Measurements from ENCODE around the gene NFKBIL1.
"Not testable (repeated sequence)": the region's sequence is repeated elsewhere in the genome, so short reads cannot be mapped to it uniquely, and the experiment has no call there.

Gene NFKBIL1

DNA sequence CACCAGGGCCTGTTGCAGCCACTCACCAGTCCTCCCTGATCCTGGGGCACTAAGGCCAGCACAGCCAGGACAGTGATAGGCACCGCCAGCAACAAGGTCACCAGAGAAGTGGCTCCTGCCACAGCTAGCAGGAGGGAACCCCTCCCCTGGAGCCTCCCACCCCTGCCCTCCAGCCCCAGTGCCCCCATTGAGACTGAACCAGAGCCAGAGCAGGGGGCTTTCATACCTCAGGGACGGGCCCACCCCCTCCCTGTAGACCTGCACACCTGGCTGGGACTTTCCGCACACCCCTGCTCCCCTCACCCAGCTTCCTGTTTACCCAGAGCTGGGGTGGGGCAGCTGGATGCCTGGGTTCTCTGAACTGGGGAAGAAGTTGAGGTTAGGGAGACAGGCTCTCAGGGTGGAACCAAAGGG, 34.8 kb downstream of the NFKBIL1 start, which contains the start of gene LTB:
TSS of gene LTB (minus strand) at position 195 of the 414 bp plus-strand sequence. CDS start at position 188, 7 bp downstream.
- peak; percentile 83 for DNase-seq

DNA sequence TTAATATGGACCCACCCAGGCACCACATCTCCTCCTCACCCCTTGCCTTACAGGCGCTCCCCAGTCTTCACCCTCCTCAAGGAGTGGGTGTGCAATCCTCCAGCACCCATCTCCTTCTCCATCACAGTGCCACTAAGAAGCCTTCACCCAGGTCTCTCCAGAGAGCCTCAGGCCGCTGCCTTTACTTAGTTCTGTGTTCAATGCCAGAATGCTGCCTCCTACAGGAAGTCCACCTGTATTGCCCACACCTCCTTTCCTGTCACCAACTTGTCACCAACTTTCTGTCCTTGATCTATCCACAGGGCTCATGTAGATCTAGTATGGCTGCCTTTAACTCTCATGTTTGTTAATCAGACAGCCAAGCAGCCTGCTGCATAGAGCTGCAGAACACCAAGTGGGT, 38.1 kb downstream of the NFKBIL1 start:
- peak; percentile 74 for DNase-seq

DNA sequence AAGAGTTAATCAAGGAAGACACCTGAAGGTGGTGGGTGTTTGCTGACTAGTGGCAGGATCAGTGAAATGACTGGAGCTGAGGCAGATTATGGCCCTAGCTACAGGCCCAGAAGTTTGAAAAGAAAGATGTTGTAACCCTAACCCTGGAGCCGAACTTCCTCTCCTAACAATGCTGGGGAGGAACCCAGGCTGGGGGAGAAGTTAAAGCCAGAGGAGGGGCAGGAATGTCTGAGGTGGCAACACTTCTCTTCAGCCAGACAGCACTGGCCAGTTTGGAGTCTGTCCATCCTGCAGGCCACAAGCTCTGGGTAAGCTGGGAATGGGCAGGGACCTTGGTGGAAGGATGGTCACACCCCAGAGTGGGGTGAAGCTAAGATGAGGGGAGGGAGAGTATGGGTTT, 38.6 kb downstream of the NFKBIL1 start, which contains the start of gene LST1:
TSS of gene LST1 (plus strand) at position 270 of the 400 bp plus-strand sequence. CDS start 1,023 bp downstream, outside the sequence.
- no peak for DNase-seq

DNA sequence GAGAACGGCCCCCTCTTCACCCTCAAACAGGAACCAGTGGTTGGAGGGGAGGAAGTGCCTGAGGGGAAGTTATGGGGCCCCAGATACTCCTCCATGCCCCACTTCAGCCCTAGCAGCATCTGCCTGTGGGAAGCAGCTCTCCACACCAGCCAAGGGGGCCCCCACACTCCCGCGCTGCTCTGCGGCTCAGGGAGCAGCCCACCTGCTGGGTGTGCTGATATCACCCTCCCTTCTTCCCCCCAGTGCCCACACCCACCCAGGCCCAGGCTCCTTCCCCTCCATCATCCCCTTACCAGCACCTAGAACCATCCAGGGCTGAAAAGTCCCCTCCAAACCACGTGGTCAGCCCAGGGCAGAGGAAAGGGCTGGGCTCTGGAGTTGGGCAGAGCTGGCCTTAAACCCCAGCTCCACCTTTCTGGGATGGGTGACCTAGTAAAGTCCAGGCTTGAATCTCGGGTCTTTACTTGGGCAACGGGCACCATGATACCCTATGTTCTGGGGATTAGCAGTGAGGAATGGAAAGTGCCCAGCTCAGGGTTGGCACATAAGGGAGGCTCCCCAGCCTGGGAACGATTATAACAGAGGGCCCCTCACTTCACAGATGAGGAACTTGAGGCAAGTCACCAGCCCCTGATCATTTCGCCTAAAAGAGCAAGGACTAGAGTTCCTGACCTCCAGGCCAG, 39.3 kb downstream of the NFKBIL1 start:
- peak; percentile 57 for DNase-seq

DNA sequence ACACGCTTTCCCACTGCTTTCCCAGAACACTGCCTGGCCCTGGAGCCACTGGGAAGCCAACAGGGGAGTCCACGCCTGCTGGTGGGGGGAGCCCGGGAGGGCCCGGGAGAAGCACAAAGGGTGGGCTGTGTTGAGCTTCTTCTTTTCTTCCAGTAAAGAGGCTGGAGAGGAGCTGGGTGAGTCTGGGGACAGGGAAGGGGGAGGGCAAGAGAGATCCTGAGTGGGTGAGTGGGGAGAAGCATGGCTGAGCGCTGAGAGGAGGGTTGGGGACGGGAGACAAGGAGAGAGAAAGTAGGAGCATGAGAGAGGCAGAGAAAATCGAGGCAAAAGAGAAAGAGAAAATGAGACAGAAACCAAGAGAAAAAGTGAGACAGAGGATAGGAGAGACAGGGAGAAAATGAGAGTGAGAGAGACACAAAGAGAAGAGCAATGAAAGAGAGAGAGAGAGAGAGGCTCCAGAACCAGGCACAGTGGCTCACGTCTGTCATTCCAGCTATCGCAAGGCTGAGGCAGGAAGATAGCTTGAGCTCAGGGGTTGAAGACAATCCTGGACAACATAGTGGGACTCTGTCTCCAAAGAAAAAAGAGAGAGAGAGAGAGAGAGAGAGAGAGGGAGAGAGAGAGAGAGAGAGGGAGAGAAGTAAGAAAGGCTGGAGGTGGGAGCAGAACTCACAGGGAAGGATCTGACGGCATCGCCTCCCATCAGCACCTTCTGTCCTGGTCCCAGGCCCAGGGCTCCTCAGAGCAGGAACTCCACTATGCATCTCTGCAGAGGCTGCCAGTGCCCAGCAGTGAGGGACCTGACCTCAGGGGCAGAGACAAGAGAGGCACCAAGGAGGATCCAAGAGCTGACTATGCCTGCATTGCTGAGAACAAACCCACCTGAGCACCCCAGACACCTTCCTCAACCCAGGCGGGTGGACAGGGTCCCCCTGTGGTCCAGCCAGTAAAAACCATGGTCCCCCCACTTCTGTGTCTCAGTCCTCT, 40.7 kb downstream of the NFKBIL1 start:
- DNase-seq, result no peak

DNA sequence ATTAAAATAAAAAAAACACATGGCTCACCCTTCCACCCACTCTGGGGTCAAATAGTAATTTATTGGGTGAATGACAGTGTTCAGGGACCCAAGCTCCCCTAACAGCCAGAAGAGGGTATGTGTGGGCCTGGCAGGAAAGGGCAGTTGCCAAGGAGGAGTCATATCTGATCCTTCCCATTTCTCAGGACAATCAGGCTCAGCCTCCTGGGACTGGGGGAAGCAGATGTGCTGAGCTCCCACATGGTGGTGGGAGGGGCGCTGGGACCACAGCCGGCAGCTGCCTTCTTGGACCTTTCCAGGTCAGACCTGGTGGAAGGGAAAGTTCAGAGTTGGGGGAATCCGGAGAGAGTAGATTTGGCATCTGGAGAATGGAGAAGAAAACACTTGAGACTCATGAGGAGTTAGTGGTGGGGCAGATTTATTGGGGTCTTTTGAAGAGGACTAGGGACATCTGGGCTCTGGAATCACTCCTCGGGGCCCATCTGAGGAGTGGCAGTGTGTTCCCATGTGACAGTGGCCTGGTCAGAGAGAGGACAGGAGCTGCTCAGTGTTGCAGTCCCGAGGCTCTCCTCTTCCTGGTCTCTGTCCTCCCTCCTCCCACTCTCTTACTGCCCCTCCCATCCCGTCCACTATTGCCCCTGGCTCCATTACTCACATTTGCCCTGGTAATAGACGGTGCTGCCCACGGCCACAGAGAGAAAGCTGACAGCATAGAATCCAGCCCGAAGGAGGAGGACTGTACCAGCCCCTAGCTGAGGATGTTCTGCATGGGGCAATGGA, 41.7 kb downstream of the NFKBIL1 start:
- DNase-seq, result no peak

DNA sequence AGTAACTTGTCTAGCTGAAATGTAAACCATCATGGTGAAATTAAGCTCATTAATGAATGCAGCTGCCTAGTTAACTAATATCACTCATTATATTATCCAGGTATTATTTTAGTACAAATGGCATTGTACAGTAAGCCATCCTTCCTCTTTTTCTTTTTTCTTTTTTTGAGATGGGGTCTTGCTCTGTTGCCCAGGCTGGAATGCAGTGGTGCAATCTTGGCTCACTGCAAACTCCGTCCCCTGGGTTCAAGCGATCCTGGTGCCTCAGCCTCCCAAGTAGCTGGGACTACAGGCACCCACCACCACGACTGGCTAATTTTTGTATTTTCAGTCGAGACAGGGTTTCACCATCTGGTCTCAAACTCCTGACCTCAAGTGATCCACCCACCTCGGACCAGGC, 43.3 kb downstream of the NFKBIL1 start:
- DNase-seq, result not testable (repeated sequence)

DNA sequence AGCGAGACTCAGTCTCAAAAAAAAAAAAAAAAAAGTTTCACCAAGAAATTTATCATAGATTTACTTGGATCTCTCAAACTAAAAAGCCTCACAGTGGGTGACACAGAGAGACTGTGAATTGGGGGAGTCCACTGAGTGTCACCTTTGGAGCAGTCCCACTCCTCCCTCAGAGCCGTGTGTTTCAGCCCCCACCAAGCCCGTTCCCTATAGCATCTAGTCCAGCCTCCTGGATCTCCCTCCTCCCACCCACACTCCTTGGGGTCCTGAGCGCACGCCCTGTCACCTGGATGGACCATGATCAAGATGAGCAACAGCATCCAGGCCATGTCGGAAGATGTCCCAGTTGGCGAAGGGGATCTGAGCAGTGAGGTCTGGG, 45.0 kb downstream of the NFKBIL1 start:
- no peak for DNase-seq

DNA sequence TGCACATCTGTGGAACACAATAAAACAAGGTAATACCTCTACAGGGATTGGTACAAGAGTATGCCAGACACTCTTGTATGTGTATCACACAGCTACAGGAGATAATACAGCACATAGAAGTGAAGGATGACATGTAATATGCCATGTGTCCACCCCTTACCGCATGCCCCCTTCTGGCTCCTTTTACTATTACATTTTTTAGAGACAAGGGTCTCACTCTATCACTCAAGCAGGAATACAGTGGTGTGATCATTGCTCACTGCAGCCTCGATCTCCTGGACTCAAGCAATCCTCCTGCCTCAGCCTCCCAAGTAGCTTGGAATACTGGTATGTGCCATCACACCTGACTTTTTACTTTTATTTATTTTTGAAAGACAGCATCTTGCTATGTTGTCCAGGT, 49.6 kb downstream of the NFKBIL1 start:
- DNase-seq, result peak; percentile 85

DNA sequence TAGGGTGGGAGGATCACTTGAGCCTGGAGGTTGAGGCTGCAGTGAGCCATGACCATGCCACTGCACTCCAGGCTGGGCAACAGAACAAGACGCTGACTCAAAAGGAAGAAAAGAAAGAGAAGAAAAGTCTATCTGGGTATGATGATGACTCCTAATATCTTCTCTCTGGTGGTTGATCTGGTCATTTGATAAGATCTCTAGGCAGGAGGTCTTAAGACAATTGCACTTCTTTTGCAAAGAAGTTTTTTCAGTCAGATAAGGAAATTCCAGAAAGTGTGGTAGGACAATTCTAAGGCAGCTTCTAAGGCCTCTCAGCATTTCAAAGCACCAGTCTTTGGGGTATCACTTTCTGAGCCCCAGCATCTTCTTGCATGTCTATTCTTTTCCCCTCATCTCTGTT, 59.9 kb downstream of the NFKBIL1 start:
- no peak for DNase-seq
